HepG2 (cell line): ENCODE results near the gene SLC25A48. TPM values are rescaled to one million over a fixed set of nuclear protein-coding genes. Genes with fewer than 3 reads are reported as not detected.

Source experiments
- ATAC-seq: fragments of 200-7000 bp; cut with Tn5 transposase; 3 replicates; pipeline ENCODE4 v1.9.1; 2020; ENCODE audit warnings: mild to moderate bottlenecking, moderate library complexity
- BruUV-seq: library from RNA; stranded (reverse); fragments of 400-500 nt; replicated peaks from 2 replicates; lab custom pipeline; 2021; lab: Mats Ljungman, UMichigan
- CTCF ChIA-PET: fragments of 300-600 bp; formaldehyde crosslinking; extraction: SDS; loops from one replicate; lab custom pipeline; 2021; ENCODE audit warnings: low total read pairs, inconsistent platforms, low intra/inter-chr PET ratio; lab: Yijun Ruan, JAX
- POLR2A ChIA-PET: fragments of 350-600 bp; sonication (Branson Sonifier 250); formaldehyde crosslinking; loops from one replicate; lab custom pipeline; 2020; ENCODE audit warnings: antibody characterized with exemption, inconsistent platforms; lab: Yijun Ruan, JAX
- DNase-seq: peaks from one replicate; pipeline ENCODE4 v3.0.0-alpha.2; 2015; ENCODE audit warnings: low spot score
- FAIRE-seq: peaks from 3 replicates; lab custom pipeline; 2011; peaks lifted over from hg19 to GRCh38; lab: Jason Lieb, UNC
- H2AFZ ChIP-seq: one replicate; pipeline ENCODE4 v1.6.1; 2011; ENCODE audit warnings: low read length, inconsistent platforms
- H3K27ac ChIP-seq: fragments of 300-600 bp; 3 replicates; pipeline ENCODE4 v1.8.0; 2011; ENCODE audit warnings: mixed run types, mild to moderate bottlenecking, mixed read lengths, low read length, inconsistent platforms; ENCODE audit not compliant: insufficient read depth; ENCODE audit errors: extremely low read length
- H3K27me3 ChIP-seq, 2 experiments: fragments of 200-600 bp in 1 of 2; 2 replicates in 1 of 2; 3 replicates in 1 of 2; pipeline versions ENCODE4 v1.6.0 to v1.8.0; 2011; ENCODE audit warnings: low read length in 2 of 2, mild to moderate bottlenecking in 2 of 2, moderate library complexity in 2 of 2, inconsistent platforms in 1 of 2; ENCODE audit not compliant: insufficient read depth in 2 of 2, control insufficient read depth in 1 of 2
- H3K36me3 ChIP-seq, 2 experiments: fragments of 200-600 bp in 1 of 2; replicated peaks in 1 of 2; 2 replicates in 1 of 2; 3 replicates in 1 of 2; pipeline versions ENCODE4 v1.5.1 to v1.8.0; 2011; ENCODE audit warnings: low read length in 2 of 2, inconsistent platforms in 1 of 2; ENCODE audit not compliant: insufficient read depth in 2 of 2, control insufficient read depth in 1 of 2
- H3K4me1 ChIP-seq: 2 replicates; pipeline ENCODE4 v1.5.1; 2012; ENCODE audit warnings: low read length, inconsistent platforms; ENCODE audit not compliant: insufficient read depth
- H3K4me2 ChIP-seq: 2 replicates; pipeline ENCODE4 v1.6.0; 2011; ENCODE audit warnings: low read depth, low read length, inconsistent platforms
- H3K4me3 ChIP-seq, 3 experiments: fragments of 200-600 bp in 1 of 3; sonication (generic), shearing (Covaris generic) in 1 of 3; replicated peaks in 1 of 3; 2 replicates each; pipeline ENCODE4 v1.5.1; 2011 to 2016; ENCODE audit warnings: low read length in 3 of 3, inconsistent platforms in 2 of 3, low read depth in 2 of 3, mild to moderate bottlenecking in 2 of 3, control low read depth in 1 of 3, mixed read lengths in 1 of 3; ENCODE audit not compliant: insufficient read depth in 1 of 3
- H3K79me2 ChIP-seq: one replicate; pipeline ENCODE4 v1.6.1; 2011; ENCODE audit warnings: low read length, inconsistent platforms; ENCODE audit not compliant: insufficient read depth
- H3K9ac ChIP-seq: 2 replicates; pipeline ENCODE4 v1.6.0; 2011; ENCODE audit warnings: mild to moderate bottlenecking, low read depth, low read length, inconsistent platforms; ENCODE audit not compliant: insufficient read depth
- H3K9me3 ChIP-seq: 2 replicates; pipeline ENCODE4 v1.5.1; 2012; ENCODE audit warnings: mild to moderate bottlenecking, low read length
- H4K20me1 ChIP-seq: 2 replicates; pipeline ENCODE4 v1.6.0; 2011; ENCODE audit warnings: inconsistent platforms, mild to moderate bottlenecking, low read length, moderate library complexity; ENCODE audit not compliant: insufficient read depth
- AHDC1 ChIP-seq: sonication (generic); formaldehyde crosslinking; IDR thresholded peaks from 2 replicates; pipeline ENCODE4 v1.5.1; 2020; ENCODE audit warnings: mild to moderate bottlenecking, missing genetic modification reagents, borderline replicate concordance
- ARNTL ChIP-seq: sonication (generic); formaldehyde crosslinking; IDR thresholded peaks from 2 replicates; pipeline ENCODE4 v1.4.0; 2020; ENCODE audit warnings: mild to moderate bottlenecking, missing genetic modification reagents
- ATF4 ChIP-seq, 2 experiments: fragments of 450-650 bp in 1 of 2; sonication (generic) in 1 of 2; formaldehyde crosslinking; IDR thresholded peaks; 2 replicates each; pipeline versions ENCODE4 v1.5.0 to v1.8.0; 2020 to 2022; ENCODE audit warnings: mild to moderate bottlenecking in 1 of 2, missing genetic modification reagents in 1 of 2
- CEBPG ChIP-seq: IDR thresholded peaks from 2 replicates; pipeline ENCODE4 v1.6.1; 2016
- FIP1L1 ChIP-seq: fragments of 200-400 bp; formaldehyde crosslinking; IDR thresholded peaks from 2 replicates; pipeline ENCODE4 v1.6.1; 2018; ENCODE audit warnings: low read depth, mild to moderate bottlenecking, low read length, moderate library complexity, borderline replicate concordance; ENCODE audit not compliant: insufficient read depth
- FOXK1 ChIP-seq: sonication (generic); formaldehyde crosslinking; IDR thresholded peaks from 2 replicates; pipeline ENCODE4 v1.4.0; 2020; ENCODE audit warnings: low read depth, missing genetic modification reagents, borderline replicate concordance
- GMEB1 ChIP-seq: sonication (generic); formaldehyde crosslinking; IDR thresholded peaks from 2 replicates; pipeline ENCODE4 v1.5.1; 2020; ENCODE audit warnings: missing genetic modification reagents, mild to moderate bottlenecking, borderline replicate concordance
- HMG20B ChIP-seq: conservative IDR thresholded peaks from 2 replicates; pipeline ENCODE4 v1.6.1; 2016; ENCODE audit warnings: missing genetic modification reagents, missing compliant biosample characterization
- JDP2 ChIP-seq: sonication (generic); formaldehyde crosslinking; IDR thresholded peaks from 2 replicates; pipeline ENCODE4 v1.8.1; 2022; ENCODE audit warnings: missing genetic modification reagents, borderline replicate concordance
- KDM2A ChIP-seq: sonication (generic); formaldehyde crosslinking; IDR thresholded peaks from 2 replicates; pipeline ENCODE4 v1.4.0; 2020; ENCODE audit warnings: low read depth, missing genetic modification reagents, borderline replicate concordance
- MBNL3 ChIP-seq: fragments of 250-450 bp; sonication (Bioruptor Pico); conservative IDR thresholded peaks from 2 replicates; pipeline ENCODE4 v1.8.0; 2022; ENCODE audit warnings: mild to moderate bottlenecking, inconsistent platforms
- PPARG ChIP-seq: conservative IDR thresholded peaks from 2 replicates; pipeline ENCODE4 v1.6.1; 2016; ENCODE audit warnings: missing biosample characterization, missing genetic modification reagents
- SIN3B ChIP-seq: fragments of 150-350 bp; IDR thresholded peaks from 2 replicates; pipeline ENCODE4 v1.6.1; 2014; ENCODE audit warnings: low read length
- ZNF138 ChIP-seq: sonication (generic); formaldehyde crosslinking; IDR thresholded peaks from 2 replicates; pipeline ENCODE4 v1.5.0; 2020; ENCODE audit warnings: mild to moderate bottlenecking, low read depth, missing genetic modification reagents
- WGBS: methylation state at CpG from one replicate; pipeline ENCODE4 v1.1.6; 2017; ENCODE audit warnings: low lambda C conversion rate; 5-methylcytosine and 5-hydroxymethylcytosine counted together
- in situ Hi-C: cut with HindIII; loops from 2 replicates; pipeline ENCODE4 v1.10.0; 2017; ENCODE audit warnings: low pct_unique_long_range_greater_than_20kb; ENCODE audit not compliant: extremely low pct_ligation_motif_present
- intact Hi-C: fragments of 100-400 bp; cut with micrococcal nuclease; formaldehyde crosslinking; loops from one replicate; pipeline ENCODE4 v1.10.0; 2022; ENCODE audit not compliant: unreplicated experiment
- polyA plus RNA-seq, 8 experiments: library from polyadenylated mRNA; depleted of rRNA in 3 of 8; stranded (reverse) in 7 of 8; unstranded in 1 of 8; fragments of >200 nt; fragmentation: Illumina TruSeq in 4 of 8; extraction: Trizol in 4 of 8; gene quantifications; 2 replicates each; pipeline versions ENCODE4 v1.2.1 to v1.2.3, GENCODE V29; 2011 to 2016; ENCODE audit warnings: low read depth in 4 of 8, missing spikeins in 1 of 8, mixed read lengths in 1 of 8; ENCODE audit not compliant: insufficient read depth in 1 of 8
- total RNA-seq, 5 experiments: library from RNA; depleted of rRNA; stranded (reverse); fragments of >200 nt; fragmentation: Illumina TruSeq; extraction: Trizol; gene quantifications; 2 replicates each; pipeline ENCODE4 v1.2.3, GENCODE V29; 2016; ENCODE audit warnings: low read depth in 1 of 5

The SLC25A48 gene
- total and polyA plus RNA-seq, 2 of the 13 experiments (the other 11 are each of a cell fraction or from before 2014, with no cell fraction given) = 0.17 to 4.5 TPM

- intact Hi-C loops = no loop called here
- POLR2A ChIA-PET = no interaction called here
- Histone ChIP-seq H3K4me3 (no peak overlapping the region), H3K36me3 (no peaks in the 10 kb centered on the region), H3K27me3 (no peaks in the 10 kb centered on the region; a peak in 2 of 5 replicates), H3K4me1 (peaks cover 11% of the 10 kb centered on the region), H4K20me1 (no peaks in the 10 kb centered on the region), H3K27ac (no peak overlapping the region), H3K79me2 (no peaks in the 10 kb centered on the region), H3K9me3 (no peaks in the 10 kb centered on the region), H3K9ac (no peak overlapping the region), H2AFZ (no peak overlapping the region), H3K4me2 (no peak overlapping the region)
- FAIRE-seq (no peak), DNase-seq (no peak), ATAC-seq (peak; percentile 55; the same call in 2 of the 3 replicates)
- in situ Hi-C loops = loop anchor here (25.0 kb wide), 1 partner anchor 550 kb away; no protein-coding TSS in a partner anchor
- CTCF ChIA-PET = no interaction called here
- BruUV-seq = no TSS peak
- WGBS = 73% methylated on average over 2 of the region's 2 CpGs
- TF ChIP-seq JDP2 (CRISPR knock-in tag) (no peak), KDM2A (CRISPR knock-in tag) (no peak), ZNF138 (no peak), AHDC1 (CRISPR knock-in tag) (no peak), GMEB1 (no peak), CEBPG (CRISPR knock-in tag) (peak; percentile 62), ARNTL (CRISPR knock-in tag) (no peak), SIN3B (no peak), HMG20B (CRISPR knock-in tag) (no peak), ATF4 (CRISPR knock-in tag; IDR thresholded peaks at IDR 0.05) (peak in 1 of 2 experiments; percentile 44; a peak in 1 of 4 replicates), PPARG (no peak), FIP1L1 (no peak), MBNL3 (no peak), FOXK1 (CRISPR knock-in tag) (no peak)
Observed at GRCh38 chr5:135862744-135863143, 28.3 kb downstream of the SLC25A48 start.
